Posterior vena cava (tissue), 2 donors: ENCODE data around the gene DNA2. TPM values are rescaled to one million over a fixed set of nuclear protein-coding genes. Genes with fewer than 3 reads are reported as not detected.

Source experiments
- DNase-seq: peaks from one replicate; pipeline ENCODE4 v3.0.0-alpha.2; 2020; ENCODE audit warnings: low spot score
- intact Hi-C, 2 donors: fragments of 100-400 bp; cut with DNase I; formaldehyde crosslinking; loops; one replicate each; pipeline versions ENCODE4 v1.14.1 to v1.14.2; 2022 to 2023
- total RNA-seq, 2 donors: library from RNA; stranded (reverse); fragmentation: NEBNext Ultra II Directional; extraction: Animal tissue kit (Norgen Biotek cat#: 25700); gene quantifications; one replicate each; pipeline ENCODE4 v1.2.1, GENCODE V29; 2021
- donor health status: DM: yes; HTN: yes; CAD: no.
- donor health status: DM: yes; HTN: yes; CAD: no.

Gene DNA2
- total RNA-seq, 2 donors from 2014 or later, result 1.7 to 2.0 TPM

DNA sequence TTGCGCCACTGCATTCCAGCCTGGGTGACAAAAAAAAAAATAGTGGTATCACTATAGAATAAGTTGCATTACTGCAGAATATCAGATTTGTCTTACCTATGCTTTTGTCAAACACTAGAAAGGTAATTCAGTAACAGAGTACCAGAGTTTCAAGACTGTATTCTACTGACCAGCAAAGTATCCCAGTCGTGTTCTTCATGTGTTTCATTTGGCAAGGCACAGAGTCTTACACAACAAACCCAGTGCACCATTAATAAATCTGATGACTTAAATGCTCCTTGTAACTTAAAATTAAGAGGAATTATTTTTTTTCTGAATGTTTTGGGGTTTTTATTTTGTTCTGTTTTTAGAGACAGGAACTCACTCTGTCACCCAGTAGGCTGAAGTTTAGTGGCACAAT, 104.7 kb downstream of the DNA2 start:
- DNase-seq, result no peak
- intact Hi-C loops, result no loop called here

DNA sequence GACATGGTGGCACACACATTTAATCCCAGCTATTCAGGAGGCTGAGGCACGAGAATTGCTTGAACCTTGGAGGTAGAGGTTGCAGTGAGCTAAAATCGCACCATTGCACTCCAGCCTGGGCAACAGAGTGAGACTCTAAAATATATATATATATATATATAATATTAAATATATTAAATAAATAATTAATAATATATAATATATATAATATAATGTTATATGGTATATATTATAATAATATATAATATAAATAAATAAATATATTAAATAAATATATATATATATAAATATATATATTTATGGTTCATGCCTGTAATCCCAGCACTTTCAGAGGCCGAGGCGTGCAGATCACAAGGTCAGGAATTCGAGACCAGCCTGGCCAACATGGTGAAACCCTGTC, 105.2 kb downstream of the DNA2 start:
- intact Hi-C loops, result no loop called here
- DNase-seq, result peak; percentile 47

DNA sequence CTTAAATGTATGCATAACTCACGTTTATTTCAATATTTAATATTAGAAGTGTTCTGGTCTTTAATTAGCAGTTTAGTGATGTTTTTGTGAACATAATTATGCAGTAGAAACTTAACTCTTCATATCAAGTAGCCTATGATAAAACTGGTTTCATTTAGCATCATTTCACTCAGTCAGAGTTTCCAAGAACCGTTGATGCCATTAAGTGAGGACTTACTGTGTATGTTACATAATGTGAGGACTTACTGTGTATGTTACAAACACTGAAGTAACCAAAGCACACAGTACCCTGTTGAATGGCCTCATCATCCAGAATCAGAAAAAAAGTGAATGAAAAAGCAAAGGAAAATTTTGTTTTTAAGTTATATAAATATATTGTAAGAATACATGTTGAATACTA, 106.2 kb downstream of the DNA2 start:
- no peak for DNase-seq
- intact Hi-C loops, result no loop called here

DNA sequence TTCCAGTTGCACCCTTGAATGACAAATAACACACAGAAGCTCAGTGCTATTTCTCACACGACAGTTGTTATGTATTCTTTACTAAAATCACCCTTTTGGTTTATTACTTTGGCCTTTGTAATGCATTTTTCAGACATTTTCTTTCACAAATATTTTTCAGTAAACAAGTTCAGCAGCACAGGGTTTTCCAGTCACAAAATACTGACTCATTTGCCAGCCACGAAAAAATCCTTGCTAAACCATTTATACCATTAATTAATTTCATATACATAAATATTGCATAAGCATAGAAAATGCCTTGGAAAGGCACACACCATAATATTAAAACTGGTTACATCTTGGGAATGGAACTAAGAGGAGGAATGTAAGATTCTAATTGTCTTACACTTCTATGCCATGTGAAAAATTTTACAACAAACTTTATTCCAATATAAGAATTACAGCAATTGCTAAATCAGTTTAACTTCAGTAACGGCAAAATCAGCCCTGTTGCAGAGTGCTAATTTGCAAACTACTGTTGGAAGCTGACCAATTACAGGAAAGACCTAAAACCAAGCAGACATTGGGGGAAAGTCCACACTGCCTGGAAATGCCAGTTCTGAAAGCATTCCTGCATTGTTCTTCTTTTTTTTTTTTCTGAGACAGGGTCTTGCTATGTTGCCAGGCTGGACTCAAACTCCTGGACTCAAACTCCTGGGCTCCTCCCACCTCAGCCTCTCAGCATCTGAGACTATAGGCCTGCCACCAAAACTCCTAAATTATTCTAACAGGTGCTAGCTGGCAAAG, 107.5 kb downstream of the DNA2 start:
- DNase-seq, result no peak
- intact Hi-C loops, result no loop called here

Other genes starting within 250 kb of the DNA2 start
- gene ATOH7, start 239.9 kb downstream of the DNA2 start, total RNA-seq, result not detected
- gene HNRNPH3, start 139.9 kb downstream of the DNA2 start, total RNA-seq, result 100 to 1,000 TPM in 1 of 2 donors, 10 to 100 TPM in 1; 99.6 to 121 TPM
- gene PBLD, start 139.0 kb downstream of the DNA2 start, total RNA-seq, result 10 to 100 TPM in 1 of 2 donors, 1 to 10 TPM in 1; 9.4 to 12.5 TPM
- gene RUFY2, start 64.7 kb downstream of the DNA2 start, total RNA-seq, result 10 to 100 TPM; 27.0 to 31.6 TPM
- 10 to 100 TPM; 27.9 to 35.2 TPM for gene SLC25A16, start 55.5 kb upstream of the DNA2 start, total RNA-seq
- gene TET1, start 88.4 kb upstream of the DNA2 start, total RNA-seq, result 1 to 10 TPM; 3.2 to 4.3 TPM
- 10 to 100 TPM; 45.2 to 49.3 TPM for gene CCAR1, start 249.3 kb upstream of the DNA2 start, total RNA-seq